ENCODE data around the gene SERPINF2.

Gene SERPINF2

DNA sequence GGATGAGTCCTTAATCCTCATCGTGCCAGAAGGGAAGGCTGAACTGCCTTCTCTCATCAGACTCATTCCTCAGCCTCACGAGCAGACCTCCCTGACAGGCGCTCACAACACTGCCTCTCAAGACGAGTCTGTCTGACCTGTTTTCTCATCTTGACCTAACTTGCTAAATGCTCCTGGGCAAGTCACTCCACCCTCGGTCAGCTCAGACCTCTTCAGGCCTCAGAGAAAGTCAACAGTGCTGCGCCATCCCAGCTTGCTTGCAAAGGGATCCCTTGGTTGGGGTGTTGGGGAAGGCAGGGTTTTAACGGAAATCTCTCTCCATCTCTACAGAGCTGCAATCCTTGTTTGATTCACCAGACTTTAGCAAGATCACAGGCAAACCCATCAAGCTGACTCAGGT, 34.2 kb downstream of the SERPINF2 start:
- no peak for DNase-seq (ENCODE audit: extremely low spot score)
- ChIA-PET POLR2A (no interaction called here), CTCF (no interaction called here)
- TF ChIP-seq, protein P1, sequence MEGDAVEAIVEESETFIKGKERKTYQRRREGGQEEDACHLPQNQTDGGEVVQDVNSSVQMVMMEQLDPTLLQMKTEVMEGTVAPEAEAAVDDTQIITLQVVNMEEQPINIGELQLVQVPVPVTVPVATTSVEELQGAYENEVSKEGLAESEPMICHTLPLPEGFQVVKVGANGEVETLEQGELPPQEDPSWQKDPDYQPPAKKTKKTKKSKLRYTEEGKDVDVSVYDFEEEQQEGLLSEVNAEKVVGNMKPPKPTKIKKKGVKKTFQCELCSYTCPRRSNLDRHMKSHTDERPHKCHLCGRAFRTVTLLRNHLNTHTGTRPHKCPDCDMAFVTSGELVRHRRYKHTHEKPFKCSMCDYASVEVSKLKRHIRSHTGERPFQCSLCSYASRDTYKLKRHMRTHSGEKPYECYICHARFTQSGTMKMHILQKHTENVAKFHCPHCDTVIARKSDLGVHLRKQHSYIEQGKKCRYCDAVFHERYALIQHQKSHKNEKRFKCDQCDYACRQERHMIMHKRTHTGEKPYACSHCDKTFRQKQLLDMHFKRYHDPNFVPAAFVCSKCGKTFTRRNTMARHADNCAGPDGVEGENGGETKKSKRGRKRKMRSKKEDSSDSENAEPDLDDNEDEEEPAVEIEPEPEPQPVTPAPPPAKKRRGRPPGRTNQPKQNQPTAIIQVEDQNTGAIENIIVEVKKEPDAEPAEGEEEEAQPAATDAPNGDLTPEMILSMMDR (IDR thresholded peaks at IDR 0.05; ENCODE audit: control extremely low read depth, extremely low read depth, low read depth, missing control alignments), result no peak

DNA sequence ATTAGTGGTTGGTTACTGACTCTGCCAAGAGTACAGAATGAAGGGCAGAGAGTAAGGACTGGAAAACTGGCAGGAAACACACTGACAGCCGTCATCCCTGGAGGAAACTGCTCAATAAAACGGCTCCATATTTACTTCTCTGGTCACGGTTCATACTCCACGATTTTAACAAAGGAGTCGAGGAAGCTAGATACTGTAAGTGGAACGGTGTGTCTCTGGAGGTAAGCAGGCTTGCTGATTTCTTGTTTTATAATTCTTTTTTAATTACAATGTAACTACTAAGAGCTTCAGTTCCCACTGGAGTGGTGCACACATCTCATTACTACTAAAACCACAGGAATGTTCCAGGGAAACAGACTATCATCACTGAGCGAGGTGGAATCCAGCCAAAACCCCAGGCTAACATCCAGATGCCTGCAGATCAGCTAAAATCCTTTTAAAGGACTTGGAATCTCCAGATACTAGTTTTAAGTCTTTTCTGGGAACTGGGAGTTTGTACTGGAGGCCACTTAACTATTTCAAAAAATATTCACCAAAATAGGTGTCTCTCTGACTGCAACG, 37.0 kb downstream of the SERPINF2 start:
- ChIA-PET POLR2A (no interaction called here), CTCF (interaction anchor here (1.2 kb wide), 1 partner anchor 10 kb away, joined by 4 read pairs; no protein-coding TSS in a partner anchor)
- TF ChIP-seq, protein P1 (IDR thresholded peaks at IDR 0.05; ENCODE audit: control extremely low read depth, extremely low read depth, low read depth, missing control alignments), result no peak
- no peak for DNase-seq (ENCODE audit: extremely low spot score)

DNA sequence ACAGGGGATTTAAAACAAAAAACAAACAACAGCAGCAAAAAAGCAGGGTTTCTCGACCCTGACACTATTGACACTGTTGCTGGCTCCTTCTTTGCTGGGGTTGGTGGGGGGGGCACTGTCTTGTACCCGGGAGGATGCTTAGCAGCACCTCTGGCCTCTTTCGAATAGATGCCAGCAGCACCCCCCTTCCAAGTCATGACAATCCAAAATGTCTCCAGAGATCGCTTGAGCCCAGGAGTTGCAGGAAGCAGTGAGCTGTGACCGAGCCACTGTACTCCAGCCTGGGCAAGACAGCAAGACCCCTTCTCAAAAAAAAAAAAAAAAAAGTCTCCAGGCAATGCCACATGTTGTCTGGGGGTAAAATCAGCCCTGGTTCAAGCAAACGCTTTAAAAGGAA, 39.5 kb downstream of the SERPINF2 start:
- POLR2A ChIA-PET, result interaction anchor here (1.4 kb wide), 1 partner anchor 9 kb away, joined by 3 read pairs; no protein-coding TSS in a partner anchor
- CTCF ChIA-PET, result interaction anchor here (1.0 to 3.9 kb wide), 8 partner anchors 8 to 65 kb away, joined by 3 to 40 read pairs (median 6); no protein-coding TSS in a partner anchor
- TF ChIP-seq, protein P1 (IDR thresholded peaks at IDR 0.05; ENCODE audit: control extremely low read depth, extremely low read depth, low read depth, missing control alignments), result no peak
- DNase-seq (ENCODE audit: extremely low spot score), result no peak

GRCh38 chr17:1783271-1783670, 40.6 kb downstream of the SERPINF2 start:
- TF ChIP-seq, protein P1 (IDR thresholded peaks at IDR 0.05; ENCODE audit: control extremely low read depth, extremely low read depth, low read depth, missing control alignments), result no peak
- ChIA-PET POLR2A (interaction anchor here (0.6 to 1.4 kb wide), 4 partner anchors 10 to 67 kb away, joined by 3 to 7 read pairs (median 3); no protein-coding TSS in a partner anchor), CTCF (interaction anchor here (1.0 to 3.9 kb wide), 14 partner anchors 9 to 137 kb away, joined by 3 to 40 read pairs (median 7); no protein-coding TSS in a partner anchor)
- no peak for DNase-seq (ENCODE audit: extremely low spot score)

DNA sequence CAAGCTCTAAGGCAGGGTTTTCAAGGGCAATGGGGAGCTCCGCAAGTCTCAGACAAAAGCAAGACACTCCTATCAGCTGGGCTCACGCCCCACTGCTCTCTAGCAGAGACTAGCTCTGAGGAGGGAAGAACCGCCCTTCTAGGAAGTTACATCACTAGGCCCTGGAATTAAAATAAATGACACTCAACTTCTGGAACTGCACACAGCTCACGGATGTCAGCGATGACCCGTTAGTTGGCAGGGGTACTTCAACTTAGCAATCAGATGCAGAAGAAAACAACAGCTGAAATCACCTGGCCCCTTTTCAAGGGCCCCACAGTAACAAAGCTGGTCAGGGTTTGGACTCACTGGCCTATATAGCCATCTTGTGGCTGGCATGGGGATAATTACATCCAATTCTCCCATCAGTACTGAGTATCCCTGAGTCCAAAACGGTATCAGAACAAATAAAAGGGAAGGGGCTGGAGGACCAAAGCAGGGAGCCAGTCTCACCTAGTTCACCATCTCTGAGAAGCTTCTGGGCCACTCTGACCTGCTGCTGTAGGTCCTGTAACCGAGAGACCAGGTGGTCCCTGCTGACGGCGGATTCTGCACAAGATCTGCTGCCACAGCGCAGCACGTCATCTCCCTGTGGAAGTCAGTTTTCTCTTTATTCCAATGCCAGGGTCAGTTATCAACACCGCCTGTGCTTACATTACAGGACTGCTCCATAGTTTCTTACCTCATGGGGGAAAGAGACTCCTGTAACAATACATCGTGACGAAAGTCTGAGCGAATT, 41.4 kb downstream of the SERPINF2 start:
- TF ChIP-seq, protein P1 (IDR thresholded peaks at IDR 0.05; ENCODE audit: control extremely low read depth, extremely low read depth, low read depth, missing control alignments), result peak; percentile 35
- POLR2A ChIA-PET, result interaction anchor here (0.5 to 1.4 kb wide), 4 partner anchors 13 to 67 kb away, joined by 3 to 7 read pairs (median 4); no protein-coding TSS in a partner anchor
- peak; percentile 53 for DNase-seq (ENCODE audit: extremely low spot score)
- CTCF ChIA-PET, result interaction anchor here (0.9 to 3.9 kb wide), 15 partner anchors 9 to 138 kb away, joined by 3 to 40 read pairs (median 7); no protein-coding TSS in a partner anchor

DNA sequence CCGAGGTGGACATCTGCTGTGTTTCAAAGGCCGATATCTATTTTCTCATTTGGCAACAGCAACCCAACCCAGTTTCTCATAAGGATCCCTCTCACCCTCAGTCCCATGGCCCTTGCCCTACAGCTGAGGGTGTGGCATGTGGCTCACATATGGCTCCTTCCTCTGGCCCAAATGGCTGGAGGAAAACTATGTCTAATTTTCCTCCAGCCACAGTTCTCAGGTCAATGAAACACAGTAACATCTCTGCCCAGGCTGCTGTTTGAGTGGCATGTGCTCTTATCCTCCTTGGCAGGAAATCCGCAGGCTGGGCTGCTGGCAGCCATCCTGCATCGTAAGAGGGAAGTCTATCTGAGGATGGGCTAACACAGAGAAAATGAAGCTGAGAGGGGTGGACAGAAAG, 43.3 kb downstream of the SERPINF2 start:
- CTCF ChIA-PET, result interaction anchor here (1.3 to 1.4 kb wide), 2 partner anchors 48 to 57 kb away, joined by 3 to 4 read pairs; no protein-coding TSS in a partner anchor
- POLR2A ChIA-PET, result no interaction called here
- no peak for DNase-seq (ENCODE audit: extremely low spot score)
- TF ChIP-seq, protein P1 (IDR thresholded peaks at IDR 0.05; ENCODE audit: control extremely low read depth, extremely low read depth, low read depth, missing control alignments), result no peak
